Measurements from ENCODE around the gene TMPRSS5. TPM values are rescaled to one million over a fixed set of nuclear protein-coding genes. Genes with fewer than 3 reads are reported as not detected.

The TMPRSS5 gene
- total and polyA plus RNA-seq, 10 of the 15 experiments (the other 5 are each of a cell fraction or from before 2014, with no cell fraction given) = 0.05 to 0.85 (median 0.34) TPM; not detected in 2

DNA sequence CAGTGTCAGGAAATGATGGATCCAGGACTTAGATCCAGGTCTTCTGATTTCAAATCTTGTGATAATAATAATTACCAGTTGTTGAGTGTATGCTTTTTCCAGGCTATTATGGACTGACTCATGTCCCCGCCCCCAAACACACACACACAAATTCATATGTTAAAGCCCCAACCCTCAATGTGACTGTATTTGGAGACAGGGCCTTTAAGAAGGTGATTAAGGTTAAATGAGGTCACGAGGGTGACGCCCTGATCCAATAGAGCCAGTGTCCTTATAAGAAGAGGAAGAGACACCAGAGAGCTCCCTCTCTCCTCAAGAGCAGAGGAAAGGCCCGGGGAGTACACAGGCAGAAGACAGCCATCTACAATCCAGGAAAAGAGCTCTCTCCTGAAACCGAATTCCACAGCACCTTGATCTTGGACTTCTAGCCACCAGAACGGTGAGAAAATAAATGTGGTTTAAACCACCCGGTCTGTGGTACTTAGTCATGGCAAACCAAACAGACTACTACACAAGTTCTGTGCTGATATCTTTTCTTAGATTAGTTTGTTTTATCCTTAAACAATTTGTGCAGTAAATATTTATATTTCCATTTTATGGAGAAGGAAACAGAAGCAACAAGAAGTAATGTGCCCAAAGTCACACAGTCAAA, 8.2 kb downstream of the TMPRSS5 start (continued):
- TF ChIP-seq TAF1 (IDR thresholded peaks at IDR 0.05; ENCODE audit: borderline replicate concordance, low read depth, low read length) (no peak), SMAD5 (IDR thresholded peaks at IDR 0.05; ENCODE audit: low read depth) (no peak), CHD2 (IDR thresholded peaks at IDR 0.05; ENCODE audit: borderline replicate concordance, low read depth, low read length) (no peak), GABPA (IDR thresholded peaks at IDR 0.05; ENCODE audit: low read depth) (no peak), SUZ12 (IDR thresholded peaks at IDR 0.05; ENCODE audit: unreplicated experiment) (no peak), RELA (IDR thresholded peaks at IDR 0.05; ENCODE audit: borderline replicate concordance, partially characterized antibody) (no peak)
- TF ChIP-seq, protein P1, sequence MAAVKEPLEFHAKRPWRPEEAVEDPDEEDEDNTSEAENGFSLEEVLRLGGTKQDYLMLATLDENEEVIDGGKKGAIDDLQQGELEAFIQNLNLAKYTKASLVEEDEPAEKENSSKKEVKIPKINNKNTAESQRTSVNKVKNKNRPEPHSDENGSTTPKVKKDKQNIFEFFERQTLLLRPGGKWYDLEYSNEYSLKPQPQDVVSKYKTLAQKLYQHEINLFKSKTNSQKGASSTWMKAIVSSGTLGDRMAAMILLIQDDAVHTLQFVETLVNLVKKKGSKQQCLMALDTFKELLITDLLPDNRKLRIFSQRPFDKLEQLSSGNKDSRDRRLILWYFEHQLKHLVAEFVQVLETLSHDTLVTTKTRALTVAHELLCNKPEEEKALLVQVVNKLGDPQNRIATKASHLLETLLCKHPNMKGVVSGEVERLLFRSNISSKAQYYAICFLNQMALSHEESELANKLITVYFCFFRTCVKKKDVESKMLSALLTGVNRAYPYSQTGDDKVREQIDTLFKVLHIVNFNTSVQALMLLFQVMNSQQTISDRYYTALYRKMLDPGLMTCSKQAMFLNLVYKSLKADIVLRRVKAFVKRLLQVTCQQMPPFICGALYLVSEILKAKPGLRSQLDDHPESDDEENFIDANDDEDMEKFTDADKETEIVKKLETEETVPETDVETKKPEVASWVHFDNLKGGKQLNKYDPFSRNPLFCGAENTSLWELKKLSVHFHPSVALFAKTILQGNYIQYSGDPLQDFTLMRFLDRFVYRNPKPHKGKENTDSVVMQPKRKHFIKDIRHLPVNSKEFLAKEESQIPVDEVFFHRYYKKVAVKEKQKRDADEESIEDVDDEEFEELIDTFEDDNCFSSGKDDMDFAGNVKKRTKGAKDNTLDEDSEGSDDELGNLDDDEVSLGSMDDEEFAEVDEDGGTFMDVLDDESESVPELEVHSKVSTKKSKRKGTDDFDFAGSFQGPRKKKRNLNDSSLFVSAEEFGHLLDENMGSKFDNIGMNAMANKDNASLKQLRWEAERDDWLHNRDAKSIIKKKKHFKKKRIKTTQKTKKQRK (IDR thresholded peaks at IDR 0.05; ENCODE audit: low read depth, low read length) = no peak
- TF ChIP-seq, protein P2, sequence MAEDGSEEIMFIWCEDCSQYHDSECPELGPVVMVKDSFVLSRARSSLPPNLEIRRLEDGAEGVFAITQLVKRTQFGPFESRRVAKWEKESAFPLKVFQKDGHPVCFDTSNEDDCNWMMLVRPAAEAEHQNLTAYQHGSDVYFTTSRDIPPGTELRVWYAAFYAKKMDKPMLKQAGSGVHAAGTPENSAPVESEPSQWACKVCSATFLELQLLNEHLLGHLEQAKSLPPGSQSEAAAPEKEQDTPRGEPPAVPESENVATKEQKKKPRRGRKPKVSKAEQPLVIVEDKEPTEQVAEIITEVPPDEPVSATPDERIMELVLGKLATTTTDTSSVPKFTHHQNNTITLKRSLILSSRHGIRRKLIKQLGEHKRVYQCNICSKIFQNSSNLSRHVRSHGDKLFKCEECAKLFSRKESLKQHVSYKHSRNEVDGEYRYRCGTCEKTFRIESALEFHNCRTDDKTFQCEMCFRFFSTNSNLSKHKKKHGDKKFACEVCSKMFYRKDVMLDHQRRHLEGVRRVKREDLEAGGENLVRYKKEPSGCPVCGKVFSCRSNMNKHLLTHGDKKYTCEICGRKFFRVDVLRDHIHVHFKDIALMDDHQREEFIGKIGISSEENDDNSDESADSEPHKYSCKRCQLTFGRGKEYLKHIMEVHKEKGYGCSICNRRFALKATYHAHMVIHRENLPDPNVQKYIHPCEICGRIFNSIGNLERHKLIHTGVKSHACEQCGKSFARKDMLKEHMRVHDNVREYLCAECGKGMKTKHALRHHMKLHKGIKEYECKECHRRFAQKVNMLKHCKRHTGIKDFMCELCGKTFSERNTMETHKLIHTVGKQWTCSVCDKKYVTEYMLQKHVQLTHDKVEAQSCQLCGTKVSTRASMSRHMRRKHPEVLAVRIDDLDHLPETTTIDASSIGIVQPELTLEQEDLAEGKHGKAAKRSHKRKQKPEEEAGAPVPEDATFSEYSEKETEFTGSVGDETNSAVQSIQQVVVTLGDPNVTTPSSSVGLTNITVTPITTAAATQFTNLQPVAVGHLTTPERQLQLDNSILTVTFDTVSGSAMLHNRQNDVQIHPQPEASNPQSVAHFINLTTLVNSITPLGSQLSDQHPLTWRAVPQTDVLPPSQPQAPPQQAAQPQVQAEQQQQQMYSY (CRISPR knock-in tag; IDR thresholded peaks at IDR 0.05) = no peak
- TF ChIP-seq, protein P3, sequence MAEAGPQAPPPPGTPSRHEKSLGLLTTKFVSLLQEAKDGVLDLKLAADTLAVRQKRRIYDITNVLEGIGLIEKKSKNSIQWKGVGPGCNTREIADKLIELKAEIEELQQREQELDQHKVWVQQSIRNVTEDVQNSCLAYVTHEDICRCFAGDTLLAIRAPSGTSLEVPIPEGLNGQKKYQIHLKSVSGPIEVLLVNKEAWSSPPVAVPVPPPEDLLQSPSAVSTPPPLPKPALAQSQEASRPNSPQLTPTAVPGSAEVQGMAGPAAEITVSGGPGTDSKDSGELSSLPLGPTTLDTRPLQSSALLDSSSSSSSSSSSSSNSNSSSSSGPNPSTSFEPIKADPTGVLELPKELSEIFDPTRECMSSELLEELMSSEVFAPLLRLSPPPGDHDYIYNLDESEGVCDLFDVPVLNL (IDR thresholded peaks at IDR 0.05; ENCODE audit: low read depth, low read length) = no peak

Data from GM12878 (cell line).